Glomerular endothelial cell (primary cell): ENCODE data around the gene SVBP. TPM values are rescaled to one million over a fixed set of nuclear protein-coding genes. Genes with fewer than 3 reads are reported as not detected.

ENCODE experiments used
- DNase-seq: peaks from one replicate; pipeline ENCODE4 v3.0.0-alpha.2; 2011; ENCODE audit warnings: low read depth, low spot score; ENCODE audit errors: extremely low read depth
- total RNA-seq: library from RNA; depleted of rRNA; stranded (reverse); fragments of >200 nt; gene quantifications from 2 replicates; pipeline ENCODE4 v1.2.3, GENCODE V29; 2015

The SVBP gene
- total RNA-seq, 1 donor from 2014 or later, result 15.5 TPM

- no peak for DNase-seq
These were observed 10.6 kb downstream of the SVBP start for GRCh38 chr1:42806593-42806992.

GRCh38 chr1:42806171-42806570 is 11.0 kb downstream of the SVBP start:
- DNase-seq, result no peak

GRCh38 chr1:42801832-42802473 is 15.2 kb downstream of the SVBP start:
- DNase-seq, result no peak

- no peak for DNase-seq
These were observed 19.2 kb downstream of the SVBP start for GRCh38 chr1:42797979-42798378.

GRCh38 chr1:42797414-42797813 is 19.8 kb downstream of the SVBP start:
- DNase-seq, result no peak

- no peak for DNase-seq
These were observed 23.4 kb downstream of the SVBP start for GRCh38 chr1:42793824-42794223.

- no peak for DNase-seq
These were observed 29.2 kb downstream of the SVBP start for GRCh38 chr1:42788021-42788420.

GRCh38 chr1:42786097-42786496 is 31.1 kb downstream of the SVBP start:
- no peak for DNase-seq

- DNase-seq, result no peak
These were observed 32.1 kb downstream of the SVBP start, which contains the start of gene TMEM269 for GRCh38 chr1:42784946-42785693. Gene TMEM269 (plus strand): TSS chr1:42784991. CDS start chr1:42789894, 4,903 bp downstream.

- DNase-seq, result no peak
These were observed 32.7 kb downstream of the SVBP start for GRCh38 chr1:42784547-42784945.

GRCh38 chr1:42783092-42783491 is 34.1 kb downstream of the SVBP start:
- DNase-seq, result no peak

GRCh38 chr1:42780176-42780575 is 37.0 kb downstream of the SVBP start:
- no peak for DNase-seq

- DNase-seq, result no peak
These were observed 37.5 kb downstream of the SVBP start for GRCh38 chr1:42779725-42780124.

GRCh38 chr1:42777852-42778251 is 39.3 kb downstream of the SVBP start:
- no peak for DNase-seq

- DNase-seq, result no peak
These were observed 40.7 kb downstream of the SVBP start for GRCh38 chr1:42776502-42776901.

- DNase-seq, result no peak
These were observed 42.2 kb downstream of the SVBP start for GRCh38 chr1:42774928-42775526.

- no peak for DNase-seq
These were observed 43.8 kb downstream of the SVBP start for GRCh38 chr1:42773420-42773819.

GRCh38 chr1:42769811-42770210 is 47.4 kb downstream of the SVBP start:
- no peak for DNase-seq

GRCh38 chr1:42768172-42768571 is 49.0 kb downstream of the SVBP start:
- no peak for DNase-seq

GRCh38 chr1:42767510-42768000 is 49.6 kb downstream of the SVBP start:
- DNase-seq, result no peak

- DNase-seq, result peak; percentile 82
These were observed 50.3 kb downstream of the SVBP start, which contains the start of the genes C1orf50 and P3H1 for GRCh38 chr1:42766741-42767509. Gene C1orf50 (plus strand): TSS chr1:42767249. CDS start chr1:42767312, 63 bp downstream. Gene P3H1 (minus strand): TSS chr1:42767028. CDS start chr1:42766971, 57 bp downstream.
